OCI-LY7 (cell line): ENCODE measurements around the gene MGAT1. TPM values are rescaled to one million over a fixed set of nuclear protein-coding genes. Genes with fewer than 3 reads are reported as not detected.

Experiments used
- BruUV-seq: library from RNA; stranded (reverse); fragments of 400-500 nt; replicated peaks from 2 replicates; lab custom pipeline; 2021; lab: Mats Ljungman, UMichigan
- CTCF ChIA-PET: fragments of 300-600 bp; sonication (Branson Sonifier 250); formaldehyde crosslinking; loops from one replicate; lab custom pipeline; 2022; ENCODE audit warnings: antibody characterized with exemption; ENCODE audit not compliant: unreplicated experiment; lab: Charles Lee
- POLR2A ChIA-PET: fragments of 300-600 bp; sonication (Branson Sonifier 250); formaldehyde crosslinking; loops from one replicate; lab custom pipeline; 2022; ENCODE audit warnings: antibody characterized with exemption; lab: Charles Lee
- DNase-seq: peaks from one replicate; pipeline ENCODE4 v3.0.0-alpha.2; 2015; ENCODE audit warnings: low spot score
- H2AFZ ChIP-seq: fragments of 200-600 bp; sonication (generic), shearing (Covaris generic); 2 replicates; pipeline ENCODE4 v1.6.1; 2014; ENCODE audit warnings: mild to moderate bottlenecking, antibody characterized with exemption, low read length, moderate library complexity
- H3K27ac ChIP-seq: fragments of 200-600 bp; sonication (generic); 2 replicates; pipeline ENCODE4 v1.5.1; 2014; ENCODE audit warnings: mixed run types, low read depth, mild to moderate bottlenecking, moderate library complexity, low read length, inconsistent platforms; ENCODE audit not compliant: poor library complexity, severe bottlenecking
- H3K36me3 ChIP-seq: fragments of 200-600 bp; sonication (generic); 2 replicates; pipeline ENCODE4 v1.6.1; 2014; ENCODE audit warnings: mild to moderate bottlenecking, antibody characterized with exemption, low read length, moderate library complexity, mixed read lengths; ENCODE audit not compliant: insufficient read depth
- H3K4me1 ChIP-seq: fragments of 200-600 bp; sonication (generic); 2 replicates; pipeline ENCODE4 v1.5.1; 2014; ENCODE audit warnings: mild to moderate bottlenecking, low read length; ENCODE audit not compliant: insufficient read depth, poor library complexity, severe bottlenecking
- H3K4me2 ChIP-seq: fragments of 200-600 bp; sonication (generic); 2 replicates; pipeline ENCODE4 v1.6.1; 2014; ENCODE audit warnings: mild to moderate bottlenecking, low read length
- H3K4me3 ChIP-seq: fragments of 200-600 bp; sonication (generic); 2 replicates; pipeline ENCODE4 v1.5.1; 2014; ENCODE audit warnings: mild to moderate bottlenecking, low read depth, low read length; ENCODE audit not compliant: poor library complexity, severe bottlenecking
- H3K79me2 ChIP-seq: fragments of 200-600 bp; sonication (generic); 2 replicates; pipeline ENCODE4 v1.6.1; 2016; ENCODE audit warnings: low read depth, mild to moderate bottlenecking, low read length, moderate library complexity, mixed read lengths; ENCODE audit not compliant: insufficient read depth
- H3K9me2 ChIP-seq: fragments of 200-600 bp; sonication (generic); 2 replicates; pipeline ENCODE4 v1.6.1; 2016; ENCODE audit warnings: mild to moderate bottlenecking, low read length, mixed read lengths; ENCODE audit not compliant: insufficient read depth
- H3K9me3 ChIP-seq: fragments of 200-600 bp; sonication (generic); 2 replicates; pipeline ENCODE4 v1.6.1; 2014; ENCODE audit warnings: mild to moderate bottlenecking, mixed run types, low read length, mixed read lengths
- H4K20me1 ChIP-seq: fragments of 200-600 bp; sonication (generic); 2 replicates; pipeline ENCODE4 v1.6.1; 2014; ENCODE audit warnings: mild to moderate bottlenecking, antibody characterized with exemption, low read length, moderate library complexity, mixed read lengths; ENCODE audit not compliant: insufficient read depth
- CTCF ChIP-seq: fragments of 200-600 bp; sonication (generic); conservative IDR thresholded peaks from 2 replicates; pipeline ENCODE4 v1.5.1; 2014; ENCODE audit warnings: mild to moderate bottlenecking, antibody characterized with exemption, low read length, moderate library complexity, mixed read lengths
- EZH2phosphoT487 ChIP-seq: fragments of 200-600 bp; sonication (generic); IDR thresholded peaks from 2 replicates; pipeline ENCODE4 v1.6.1; 2018; ENCODE audit warnings: low read depth, borderline replicate concordance, mild to moderate bottlenecking, mixed run types, antibody characterized with exemption, low read length, moderate library complexity, mixed read lengths
- intact Hi-C: fragments of 100-400 bp; cut with micrococcal nuclease; formaldehyde crosslinking; loops from one replicate; pipeline ENCODE4 v1.10.0; 2022; ENCODE audit not compliant: unreplicated experiment
- total RNA-seq, 2 experiments: library from RNA; depleted of rRNA in 1 of 2; stranded (reverse); fragments of >200 nt in 1 of 2; shearing (Covaris generic) in 1 of 2; gene quantifications; 2 replicates each; pipeline ENCODE4 v1.2.3, GENCODE V29; 2014 to 2022

Gene MGAT1
- total RNA-seq, 2 experiments from 2014 or later: 75.4 to 103 TPM

- H3K4me1 ChIP-seq: peaks cover 72% of the 10 kb centered on the region
- no peaks in the 10 kb centered on the region for H3K9me3 ChIP-seq
- peak overlapping the region; percentile 84 for H3K4me3 ChIP-seq
- TF ChIP-seq CTCF: no peak
- no peak for TF ChIP-seq EZH2phosphoT487
- no peak overlapping the region for H2AFZ ChIP-seq
- H3K27ac ChIP-seq: peak overlapping the region; percentile 96
- intact Hi-C loops: loop anchor here (1.0 to 5.0 kb wide), 3 partner anchors 9 to 371 kb away; partner anchors contain the start of gene ZFP62
- H3K9me2 ChIP-seq: no peaks in the 10 kb centered on the region
- BruUV-seq: no TSS peak
- CTCF ChIA-PET: interaction anchor here (0.7 kb wide), 1 partner anchor 18 kb away, joined by 3 read pairs; no protein-coding TSS in a partner anchor
- peaks cover 49% of the 10 kb centered on the region for H3K36me3 ChIP-seq
- H3K4me2 ChIP-seq: peak overlapping the region; percentile 88
- DNase-seq: no peak
- POLR2A ChIA-PET: interaction anchor here (0.7 to 2.0 kb wide), 5 partner anchors 15 to 1261 kb away, joined by 3 to 11 read pairs (median 3); no protein-coding TSS in a partner anchor
- H3K79me2 ChIP-seq: peaks cover 82% of the 10 kb centered on the region
- H4K20me1 ChIP-seq: peaks cover 46% of the 10 kb centered on the region
Observed at GRCh38 chr5:180801596-180802324, 846 bp downstream of the MGAT1 start.

DNA sequence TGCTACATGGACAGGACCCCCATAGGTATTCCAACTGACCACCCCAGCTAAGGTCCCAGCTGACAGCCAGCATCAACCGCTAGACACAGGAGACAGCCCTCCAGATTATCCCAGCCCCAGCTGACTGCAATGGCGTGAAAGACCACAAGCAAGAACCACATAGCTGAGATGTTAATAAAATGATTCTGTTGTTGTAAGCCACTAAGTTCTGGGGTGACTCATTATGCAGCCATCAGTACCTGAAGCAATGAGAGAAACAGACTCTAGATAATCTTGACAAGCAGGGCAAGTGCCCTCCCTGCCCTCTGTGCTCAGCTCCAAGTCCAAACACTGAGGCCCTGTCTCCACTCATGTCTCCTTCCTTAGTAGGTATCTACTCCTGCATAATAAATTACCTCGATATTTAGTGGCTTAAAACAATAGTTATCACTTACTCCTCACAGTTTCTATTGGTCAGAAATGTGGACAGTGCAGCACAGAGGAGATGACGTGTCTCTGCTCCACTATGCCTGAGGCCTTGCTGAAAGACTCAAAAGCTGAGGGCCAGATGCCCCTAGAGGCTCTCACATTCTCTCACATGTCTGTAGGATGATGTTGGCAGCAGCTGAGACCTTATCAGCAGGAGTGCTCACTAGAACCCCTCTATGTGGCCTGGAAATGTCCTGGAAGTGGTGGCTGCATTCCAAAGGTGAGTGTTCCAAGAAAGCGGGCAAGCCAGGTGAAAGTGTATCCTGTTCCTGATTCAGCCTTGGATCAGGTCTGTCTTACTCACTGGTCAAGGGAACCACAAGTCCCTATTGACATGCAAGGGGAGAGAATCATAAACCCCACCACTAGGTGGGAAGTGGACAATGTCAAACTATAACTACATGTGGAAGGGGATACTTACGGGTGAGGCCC lies 2.5 kb downstream of the MGAT1 start:
- H3K4me1 ChIP-seq: peaks cover 56% of the 10 kb centered on the region
- H3K4me2 ChIP-seq: peak overlapping the region; percentile 88
- H3K36me3 ChIP-seq: peaks cover 63% of the 10 kb centered on the region
- BruUV-seq: no TSS peak
- H3K27ac ChIP-seq: peak overlapping the region; percentile 2
- intact Hi-C loops: loop anchor here (5.0 kb wide), 1 partner anchor 372 kb away; no protein-coding TSS in a partner anchor
- peaks cover 83% of the 10 kb centered on the region for H3K79me2 ChIP-seq
- CTCF ChIA-PET: interaction anchor here (0.6 kb wide), 1 partner anchor 33 kb away, joined by 3 read pairs; no protein-coding TSS in a partner anchor
- POLR2A ChIA-PET: interaction anchor here (2.0 kb wide), 1 partner anchor 31 kb away, joined by 11 read pairs; no protein-coding TSS in a partner anchor
- no peak for DNase-seq
- H3K4me3 ChIP-seq: no peak overlapping the region
- H3K9me3 ChIP-seq: no peaks in the 10 kb centered on the region
- H4K20me1 ChIP-seq: peaks cover 46% of the 10 kb centered on the region
- no peak overlapping the region for H2AFZ ChIP-seq
- TF ChIP-seq EZH2phosphoT487 (no peak), CTCF (peak; percentile 49)
- no peaks in the 10 kb centered on the region for H3K9me2 ChIP-seq
